Liver (tissue), 9 donors: ENCODE results near the gene IFNAR2. TPM values are rescaled to one million over a fixed set of nuclear protein-coding genes. Genes with fewer than 3 reads are reported as not detected.

Source experiments
- DNase-seq: peaks from one replicate; pipeline ENCODE4 v3.0.0-alpha.2; 2017; ENCODE audit warnings: low spot score
- H3K27ac ChIP-seq, 2 donors: one replicate each; pipeline ENCODE4 v1.7.0; 2013; ENCODE audit warnings: inconsistent platforms in 2 of 2, low read length in 2 of 2, control low read depth in 1 of 2, low read depth in 1 of 2, mild to moderate bottlenecking in 1 of 2
- H3K27me3 ChIP-seq, 4 donors: one replicate each; pipeline versions ENCODE4 v1.6.1 to v1.7.0; 2013; ENCODE audit warnings: low read length in 3 of 4, inconsistent platforms in 1 of 4, mild to moderate bottlenecking in 1 of 4, moderate library complexity in 1 of 4; ENCODE audit not compliant: control insufficient read depth in 4 of 4, insufficient read depth in 4 of 4
- H3K36me3 ChIP-seq, 4 donors: one replicate each; pipeline versions ENCODE4 v1.6.1 to v1.7.0; 2013; ENCODE audit warnings: low read length in 3 of 4, mild to moderate bottlenecking in 3 of 4, low read depth in 1 of 4, moderate library complexity in 1 of 4; ENCODE audit not compliant: control insufficient read depth in 4 of 4, insufficient read depth in 3 of 4
- H3K4me1 ChIP-seq, 4 donors: one replicate each; pipeline versions ENCODE4 v1.6.1 to v1.7.0; 2013; ENCODE audit warnings: low read length in 3 of 4, mild to moderate bottlenecking in 3 of 4, moderate library complexity in 1 of 4; ENCODE audit not compliant: control insufficient read depth in 4 of 4, insufficient read depth in 4 of 4
- H3K4me3 ChIP-seq, 3 donors: one replicate each; pipeline versions ENCODE4 v1.6.1 to v1.7.0; 2013; ENCODE audit warnings: low read length in 3 of 3, control low read depth in 1 of 3, low read depth in 1 of 3, mild to moderate bottlenecking in 1 of 3
- H3K9ac ChIP-seq, 2 donors: one replicate each; pipeline ENCODE4 v1.7.0; 2013; ENCODE audit warnings: low read length in 2 of 2, mild to moderate bottlenecking in 2 of 2, moderate library complexity in 2 of 2, control low read depth in 1 of 2, low read depth in 1 of 2
- H3K9me3 ChIP-seq, 4 donors: one replicate each; pipeline versions ENCODE4 v1.6.1 to v1.7.0; 2013; ENCODE audit warnings: low read length in 3 of 4; ENCODE audit not compliant: control insufficient read depth in 4 of 4
- ATF3 ChIP-seq: IDR thresholded peaks from 2 replicates; pipeline ENCODE4 v1.6.1; 2016; ENCODE audit warnings: antibody characterized with exemption
- CTCF ChIP-seq: fragments of 150-350 bp; IDR thresholded peaks from 2 replicates; pipeline ENCODE4 v1.5.1; 2017; ENCODE audit warnings: improper control_type of control experiment, low read depth, low read length; ENCODE audit not compliant: missing input control
- EGR1 ChIP-seq, 2 donors: IDR thresholded peaks; 2 replicates each; pipeline ENCODE4 v1.6.1; 2016 to 2018; ENCODE audit warnings: antibody characterized with exemption in 2 of 2, low read depth in 2 of 2
- FOXA1 ChIP-seq: IDR thresholded peaks from 2 replicates; pipeline ENCODE4 v1.6.1; 2016; ENCODE audit warnings: antibody characterized with exemption
- FOXA2 ChIP-seq: IDR thresholded peaks from 2 replicates; pipeline ENCODE4 v1.6.1; 2016; ENCODE audit warnings: antibody characterized with exemption
- GABPA ChIP-seq, 2 donors: IDR thresholded peaks in 1 of 2; conservative IDR thresholded peaks in 1 of 2; 2 replicates each; pipeline ENCODE4 v1.6.1; 2016; ENCODE audit warnings: antibody characterized with exemption in 2 of 2, mild to moderate bottlenecking in 1 of 2, moderate library complexity in 1 of 2
- HNF4A ChIP-seq, 2 donors: conservative IDR thresholded peaks; 2 replicates each; pipeline ENCODE4 v1.6.1; 2016; ENCODE audit warnings: antibody characterized with exemption in 2 of 2, mild to moderate bottlenecking in 2 of 2
- HNF4G ChIP-seq: IDR thresholded peaks from 2 replicates; pipeline ENCODE4 v1.6.1; 2016; ENCODE audit warnings: antibody characterized with exemption
- JUND ChIP-seq, 2 donors: IDR thresholded peaks; 2 replicates each; pipeline ENCODE4 v1.6.1; 2016; ENCODE audit warnings: antibody characterized with exemption in 2 of 2
- MAX ChIP-seq: IDR thresholded peaks from 2 replicates; pipeline ENCODE4 v1.6.1; 2016; ENCODE audit warnings: antibody characterized with exemption
- NR2F2 ChIP-seq: IDR thresholded peaks from 2 replicates; pipeline ENCODE4 v1.6.1; 2016; ENCODE audit warnings: antibody characterized with exemption
- RAD21 ChIP-seq, 2 donors: IDR thresholded peaks; 2 replicates each; pipeline ENCODE4 v1.6.1; 2016; ENCODE audit warnings: antibody characterized with exemption in 2 of 2, mild to moderate bottlenecking in 2 of 2
- RXRA ChIP-seq, 2 donors: IDR thresholded peaks; 2 replicates each; pipeline ENCODE4 v1.6.1; 2017 to 2018; ENCODE audit warnings: antibody characterized with exemption in 2 of 2, mild to moderate bottlenecking in 1 of 2
- SP1 ChIP-seq: IDR thresholded peaks from 2 replicates; pipeline ENCODE4 v1.6.1; 2018; ENCODE audit warnings: antibody characterized with exemption, mild to moderate bottlenecking
- TAF1 ChIP-seq: conservative IDR thresholded peaks from 2 replicates; pipeline ENCODE4 v1.6.1; 2016; ENCODE audit warnings: antibody characterized with exemption, mild to moderate bottlenecking
- YY1 ChIP-seq: IDR thresholded peaks from 2 replicates; pipeline ENCODE4 v1.6.1; 2016; ENCODE audit warnings: antibody characterized with exemption, mild to moderate bottlenecking
- ZBTB33 ChIP-seq: IDR thresholded peaks from 2 replicates; pipeline ENCODE4 v1.6.1; 2016; ENCODE audit warnings: antibody characterized with exemption
- WGBS: extraction: QIAGEN DNeasy Blood & Tissue Kit; methylation state at CpG from one replicate; pipeline ENCODE4 v1.1.7; 2013; 5-methylcytosine and 5-hydroxymethylcytosine counted together
- polyA plus RNA-seq, 2 donors: library from polyadenylated mRNA; stranded (reverse) in 1 of 2; unstranded in 1 of 2; fragments of 200-250 nt in 1 of 2; fragments of >200 nt in 1 of 2; fragmentation: Nextera tagmentation in 1 of 2; extraction: Ambion mirVana in 1 of 2; gene quantifications; one replicate each; pipeline versions ENCODE4 v1.2.1 to v1.2.3, GENCODE V29; 2013 to 2015
- total RNA-seq, 2 donors: library from RNA; depleted of rRNA; stranded (reverse); fragments of >200 nt; gene quantifications; one replicate each; pipeline ENCODE4 v1.2.3, GENCODE V29; 2014
- TF ChIP-seq, protein P1 (sequence below): IDR thresholded peaks from 2 replicates; pipeline ENCODE4 v1.6.1; 2016; ENCODE audit warnings: antibody characterized with exemption, mild to moderate bottlenecking
- donor health status: healthy.
- donor health status: healthy.
- donor health status: healthy.
- donor health status: healthy.
- donor health status: healthy.

IFNAR2 gene
- total and polyA plus RNA-seq, 4 donors: 12.6 to 17.0 (median 14.6) TPM

DNA sequence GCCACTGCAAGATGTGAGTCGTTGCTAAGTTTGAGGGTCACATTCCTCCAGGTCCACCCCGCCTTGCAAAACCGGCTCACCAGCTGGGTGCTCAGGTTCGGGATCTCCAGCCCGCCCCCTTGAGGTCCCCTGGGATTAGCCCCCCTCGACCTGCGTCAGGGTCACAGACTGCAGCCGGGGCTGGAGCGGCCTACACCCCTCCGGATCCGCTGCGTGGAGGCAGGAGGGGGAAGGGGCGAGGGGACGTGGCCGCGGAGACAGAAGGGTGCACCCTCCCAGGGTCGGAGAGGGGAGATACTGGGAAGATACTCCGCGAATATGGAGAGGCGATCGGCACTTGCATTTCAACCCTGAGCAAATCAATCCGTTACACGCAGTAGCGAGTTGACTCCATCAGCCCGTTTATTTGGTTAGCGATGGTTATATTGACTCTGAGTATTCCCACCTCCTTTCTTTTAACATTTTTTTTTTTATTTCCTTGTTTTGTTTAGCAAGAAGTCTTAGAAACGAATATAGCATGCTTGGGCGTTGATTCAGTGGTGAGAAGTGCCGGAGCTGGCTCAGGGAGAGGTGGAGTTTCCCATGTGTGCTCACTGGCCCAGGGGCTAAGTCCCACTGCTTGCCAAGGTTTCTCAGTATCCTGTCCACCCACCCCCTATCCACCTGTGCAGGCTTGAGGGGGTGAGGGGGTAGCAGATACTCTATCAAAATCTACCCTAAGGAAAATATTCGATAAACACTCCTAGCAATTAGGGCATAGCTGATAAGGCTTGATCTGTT, 997 bp downstream of the IFNAR2 start:
- Histone ChIP-seq H3K9me3 (no peaks in the 10 kb centered on the region), H3K9ac (peak overlapping the region; percentile 77 to 96), H3K36me3 (peaks cover 0 to 2% (median 0%) of the 10 kb centered on the region in 4 donors), H3K27me3 (no peaks in the 10 kb centered on the region), H3K4me1 (peaks cover 2 to 52% (median 27%) of the 10 kb centered on the region in 4 donors), H3K27ac (peak overlapping the region; percentile 90 to 94), H3K4me3 (peak overlapping the region; percentile 83 to 99 (median 91))
- DNase-seq: peak; percentile 58
- no peak for TF ChIP-seq ATF3
- no peak for TF ChIP-seq FOXA1
- TF ChIP-seq YY1: no peak
- TF ChIP-seq HNF4A (conservative IDR thresholded peaks at IDR 0.05): peak; percentile 25 to 26
- peak; percentile 35 for TF ChIP-seq TAF1
- under 1% methylated on average over 30 of the region's 30 CpGs for WGBS

DNA sequence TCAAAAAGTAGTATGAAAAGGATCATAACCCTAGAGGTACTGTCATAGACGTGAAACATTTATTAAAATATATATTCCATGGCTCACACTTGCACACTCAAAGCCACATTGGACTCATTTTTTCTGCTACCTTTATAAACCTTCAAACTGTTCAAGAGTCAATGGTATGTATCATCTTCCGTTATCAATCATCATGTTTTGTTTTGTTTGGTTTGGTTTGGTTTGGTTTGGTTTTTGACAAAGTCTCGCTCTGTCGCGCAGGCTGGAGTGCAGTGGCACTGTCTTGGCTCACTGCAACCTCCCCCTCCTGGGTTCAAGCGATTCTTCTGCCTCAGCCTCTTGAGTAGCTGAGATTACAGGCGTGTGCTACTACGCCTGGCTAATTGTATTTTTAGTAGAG, 1.8 kb downstream of the IFNAR2 start:
- Histone ChIP-seq H3K9me3 (no peaks in the 10 kb centered on the region), H3K36me3 (peaks cover 0 to 2% (median 0%) of the 10 kb centered on the region in 4 donors), H3K27ac (peak overlapping the region; percentile 46 to 94), H3K4me1 (peaks cover 2 to 57% (median 29%) of the 10 kb centered on the region in 4 donors), H3K27me3 (no peaks in the 10 kb centered on the region), H3K4me3 (peak overlapping the region in 2 of 3 donors; percentile 14 to 91), H3K9ac (peak overlapping the region; percentile 77 to 96)
- no peak for TF ChIP-seq NR2F2
- TF ChIP-seq EGR1 (IDR thresholded peaks at IDR 0.05; ENCODE audit: low read depth in 2 of 2): no peak
- TF ChIP-seq FOXA1: no peak
- no peak for TF ChIP-seq HNF4A (conservative IDR thresholded peaks at IDR 0.05)
- no peak for TF ChIP-seq ATF3
- TF ChIP-seq CTCF: no peak
- TF ChIP-seq FOXA2: no peak
- no peak for TF ChIP-seq HNF4G
- TF ChIP-seq JUND (IDR thresholded peaks at IDR 0.05): no peak
- TF ChIP-seq YY1: no peak
- TF ChIP-seq TAF1: no peak
- TF ChIP-seq, protein P1, sequence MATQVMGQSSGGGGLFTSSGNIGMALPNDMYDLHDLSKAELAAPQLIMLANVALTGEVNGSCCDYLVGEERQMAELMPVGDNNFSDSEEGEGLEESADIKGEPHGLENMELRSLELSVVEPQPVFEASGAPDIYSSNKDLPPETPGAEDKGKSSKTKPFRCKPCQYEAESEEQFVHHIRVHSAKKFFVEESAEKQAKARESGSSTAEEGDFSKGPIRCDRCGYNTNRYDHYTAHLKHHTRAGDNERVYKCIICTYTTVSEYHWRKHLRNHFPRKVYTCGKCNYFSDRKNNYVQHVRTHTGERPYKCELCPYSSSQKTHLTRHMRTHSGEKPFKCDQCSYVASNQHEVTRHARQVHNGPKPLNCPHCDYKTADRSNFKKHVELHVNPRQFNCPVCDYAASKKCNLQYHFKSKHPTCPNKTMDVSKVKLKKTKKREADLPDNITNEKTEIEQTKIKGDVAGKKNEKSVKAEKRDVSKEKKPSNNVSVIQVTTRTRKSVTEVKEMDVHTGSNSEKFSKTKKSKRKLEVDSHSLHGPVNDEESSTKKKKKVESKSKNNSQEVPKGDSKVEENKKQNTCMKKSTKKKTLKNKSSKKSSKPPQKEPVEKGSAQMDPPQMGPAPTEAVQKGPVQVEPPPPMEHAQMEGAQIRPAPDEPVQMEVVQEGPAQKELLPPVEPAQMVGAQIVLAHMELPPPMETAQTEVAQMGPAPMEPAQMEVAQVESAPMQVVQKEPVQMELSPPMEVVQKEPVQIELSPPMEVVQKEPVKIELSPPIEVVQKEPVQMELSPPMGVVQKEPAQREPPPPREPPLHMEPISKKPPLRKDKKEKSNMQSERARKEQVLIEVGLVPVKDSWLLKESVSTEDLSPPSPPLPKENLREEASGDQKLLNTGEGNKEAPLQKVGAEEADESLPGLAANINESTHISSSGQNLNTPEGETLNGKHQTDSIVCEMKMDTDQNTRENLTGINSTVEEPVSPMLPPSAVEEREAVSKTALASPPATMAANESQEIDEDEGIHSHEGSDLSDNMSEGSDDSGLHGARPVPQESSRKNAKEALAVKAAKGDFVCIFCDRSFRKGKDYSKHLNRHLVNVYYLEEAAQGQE: no peak
- TF ChIP-seq MAX: no peak
- no peak for TF ChIP-seq RXRA (IDR thresholded peaks at IDR 0.05)
- TF ChIP-seq SP1: no peak
- TF ChIP-seq GABPA (IDR thresholded peaks at IDR 0.05 in 1 of 2, conservative IDR thresholded peaks at IDR 0.05 in 1 of 2): no peak
- TF ChIP-seq ZBTB33: no peak
- TF ChIP-seq RAD21 (IDR thresholded peaks at IDR 0.05): no peak
- no peak for DNase-seq
- 48% methylated on average over 8 of the region's 8 CpGs for WGBS
